ENCODE data around the gene C4A.
"Not testable (repeated sequence)": the region's sequence is repeated elsewhere in the genome, so short reads cannot be mapped to it uniquely, and the experiment has no call there.

Gene C4A

GRCh38 chr6:32047855-32048766 lies 66.3 kb downstream of the C4A start:
- in situ Hi-C loops (cut with HindIII; ENCODE audit: low sequenced_read_pairs): no loop called here

- in situ Hi-C loops (cut with HindIII; ENCODE audit: low sequenced_read_pairs): not testable (repeated sequence)
Observed at GRCh38 chr6:32049149-32049548, 67.3 kb downstream of the C4A start.

- in situ Hi-C loops (cut with HindIII; ENCODE audit: low sequenced_read_pairs): not testable (repeated sequence)
Observed at GRCh38 chr6:32049736-32050135, 67.9 kb downstream of the C4A start.

GRCh38 chr6:32050562-32050961 lies 68.7 kb downstream of the C4A start:
- in situ Hi-C loops (cut with HindIII; ENCODE audit: low sequenced_read_pairs): no loop called here
